Lung (tissue), 12 donors: ENCODE measurements around the gene PTPRN2. TPM values are rescaled to one million over a fixed set of nuclear protein-coding genes. Genes with fewer than 3 reads are reported as not detected.
"Not testable (repeated sequence)": the region's sequence is repeated elsewhere in the genome, so short reads cannot be mapped to it uniquely, and the experiment has no call there.

Experiments used
- ATAC-seq: fragments of 200-7000 bp; cut with Tn5 transposase; one replicate; pipeline ENCODE4 v1.9.1; 2020; ENCODE audit warnings: moderate number of reproducible peaks; ENCODE audit not compliant: insufficient read depth, low FRiP score
- DNase-seq, 3 donors: peaks; one replicate each; pipeline ENCODE4 v3.0.0-alpha.2; 2013 to 2017
- H3K27ac ChIP-seq, 2 donors: one replicate each; pipeline ENCODE4 v1.5.1; 2013; ENCODE audit warnings: mild to moderate bottlenecking in 2 of 2, moderate library complexity in 2 of 2, control low read depth in 1 of 2, inconsistent platforms in 1 of 2, low read depth in 1 of 2, low read length in 1 of 2
- H3K27me3 ChIP-seq, 3 donors: one replicate each; pipeline ENCODE4 v1.5.1; 2013; ENCODE audit warnings: low read length in 2 of 3; ENCODE audit not compliant: control insufficient read depth in 3 of 3, insufficient read depth in 3 of 3
- H3K36me3 ChIP-seq, 4 donors: one replicate each; pipeline ENCODE4 v1.5.1; 2013; ENCODE audit warnings: low read length in 4 of 4, mild to moderate bottlenecking in 1 of 4, moderate library complexity in 1 of 4; ENCODE audit not compliant: control insufficient read depth in 4 of 4, insufficient read depth in 4 of 4
- H3K4me1 ChIP-seq, 5 donors: one replicate each; pipeline ENCODE4 v1.5.1; 2013; ENCODE audit warnings: low read length in 5 of 5, mild to moderate bottlenecking in 2 of 5, moderate library complexity in 1 of 5; ENCODE audit not compliant: control insufficient read depth in 5 of 5, insufficient read depth in 5 of 5
- H3K4me3 ChIP-seq: one replicate; pipeline ENCODE4 v1.5.1; 2013; ENCODE audit warnings: mild to moderate bottlenecking, control low read depth, moderate library complexity
- H3K9ac ChIP-seq, 2 donors: one replicate each; pipeline ENCODE4 v1.5.1; 2013; ENCODE audit warnings: low read length in 2 of 2, control low read depth in 1 of 2; ENCODE audit not compliant: insufficient read depth in 1 of 2
- H3K9me3 ChIP-seq, 4 donors: one replicate each; pipeline ENCODE4 v1.5.1; 2013; ENCODE audit warnings: low read length in 3 of 4, mild to moderate bottlenecking in 1 of 4, moderate library complexity in 1 of 4; ENCODE audit not compliant: control insufficient read depth in 4 of 4, insufficient read depth in 3 of 4
- CTCF ChIP-seq: IDR thresholded peaks from 2 replicates; pipeline ENCODE4 v1.5.1; 2012; ENCODE audit warnings: mild to moderate bottlenecking; ENCODE audit errors: control extremely low read depth, extremely low read depth
- WGBS, 2 donors: extraction: QIAGEN DNeasy Blood & Tissue Kit; methylation state at CpG; one replicate each; pipeline ENCODE4 v1.1.7; 2013; 5-methylcytosine and 5-hydroxymethylcytosine counted together
- polyA plus RNA-seq, 2 donors: library from polyadenylated mRNA; stranded (reverse); fragments of 200-250 nt; gene quantifications; one replicate each; pipeline ENCODE4 v1.2.1, GENCODE V29; 2013
- total RNA-seq, 2 donors: library from RNA; depleted of rRNA in 1 of 2; stranded (reverse); fragments of >200 nt in 1 of 2; gene quantifications; one replicate each; pipeline ENCODE4 v1.2.1, GENCODE V29; 2014 to 2021
- donor health status: control.
- donor health status: control.
- donor health status: Bipolar disorder and iron deficiency.
- donor health status: healthy.
- donor health status: DM: yes; HTN: yes; CAD: no.

PTPRN2 gene
- total and polyA plus RNA-seq, 4 donors = 2.1 to 7.4 (median 4.4) TPM

DNA sequence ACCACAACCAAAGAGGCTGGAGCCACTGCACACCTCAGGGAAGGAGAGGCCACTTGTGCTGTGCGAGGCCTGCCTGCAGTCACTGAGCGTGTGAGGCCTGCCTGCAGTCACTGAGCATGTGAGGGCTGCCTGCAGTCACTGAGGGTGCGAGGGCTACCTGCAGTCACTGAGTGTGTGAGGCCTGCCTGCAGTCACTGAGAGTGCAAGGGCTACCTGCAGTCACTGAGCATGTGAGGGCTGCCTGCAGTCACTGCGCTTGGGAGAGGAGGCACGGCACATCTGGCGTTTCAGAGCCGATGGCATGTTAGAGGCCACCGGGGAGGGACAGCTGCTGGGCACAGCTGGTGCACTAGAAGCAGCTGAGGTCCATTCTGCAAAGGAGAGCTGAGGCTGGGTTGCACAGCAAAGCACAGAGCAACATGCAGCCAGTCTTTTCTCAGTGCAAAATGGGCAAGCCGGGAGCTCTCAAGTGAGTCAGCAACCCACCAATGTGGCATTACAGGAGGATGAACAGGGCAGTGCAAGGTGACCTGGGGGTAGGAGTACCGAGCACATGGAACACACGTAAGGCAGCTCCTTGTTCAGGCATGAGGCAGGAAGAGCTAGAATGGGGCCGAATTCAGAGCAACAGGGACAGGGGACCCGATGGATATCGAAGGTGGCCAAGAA lies 540.1 kb downstream of the PTPRN2 start:
- H3K9ac ChIP-seq = no peak overlapping the region
- no peaks in the 10 kb centered on the region for H3K27me3 ChIP-seq
- H3K9me3 ChIP-seq = no peaks in the 10 kb centered on the region
- no peaks in the 10 kb centered on the region for H3K36me3 ChIP-seq
- ATAC-seq (no peak), DNase-seq (no peak)
- no peak overlapping the region for H3K4me3 ChIP-seq
- peaks cover 0 to 4% (median 0%) of the 10 kb centered on the region in 5 donors for H3K4me1 ChIP-seq
- WGBS, 2 donors = 85 to 89% methylated on average over 14 of the region's 14 CpGs
- no peak for TF ChIP-seq CTCF
- H3K27ac ChIP-seq = no peak overlapping the region

DNA sequence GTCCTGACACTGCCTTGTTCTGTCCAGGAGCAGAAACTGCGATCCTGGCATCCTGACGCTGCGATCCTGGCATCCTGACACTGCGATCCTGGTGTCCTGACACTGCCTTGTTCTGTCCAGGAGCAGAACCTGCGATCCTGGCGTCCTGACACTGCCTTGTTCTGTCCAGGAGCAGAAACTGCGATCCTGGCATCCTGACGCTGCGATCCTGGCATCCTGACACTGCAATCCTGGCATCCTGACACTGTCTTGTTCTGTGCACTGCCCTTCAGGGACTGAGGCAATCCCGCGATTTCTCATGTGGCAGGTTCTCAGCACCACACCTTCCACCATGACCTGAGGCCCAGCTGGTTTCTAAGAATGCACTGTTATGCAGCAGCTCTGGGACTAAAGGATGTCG lies 541.4 kb downstream of the PTPRN2 start:
- not testable (repeated sequence) for ATAC-seq, H3K9me3 ChIP-seq, H3K27ac ChIP-seq, DNase-seq, H3K4me3 ChIP-seq, H3K36me3 ChIP-seq, H3K27me3 ChIP-seq, H3K9ac ChIP-seq, H3K4me1 ChIP-seq
- WGBS, 2 donors = 84 to 89% methylated on average over 12 of the region's 12 CpGs

GRCh38 chr7:158044482-158044823 lies 543.2 kb downstream of the PTPRN2 start:
- H3K27me3 ChIP-seq = no peaks in the 10 kb centered on the region
- no peak overlapping the region for H3K4me3 ChIP-seq
- no peak for ATAC-seq
- 66 to 69% methylated on average over 6 of the region's 6 CpGs for WGBS, 2 donors
- no peak overlapping the region for H3K27ac ChIP-seq
- no peaks in the 10 kb centered on the region for H3K36me3 ChIP-seq
- no peak for TF ChIP-seq CTCF
- peak in 1 of 3 donors; percentile 4 for DNase-seq
- peaks cover 0 to 3% (median 1%) of the 10 kb centered on the region in 4 donors for H3K9me3 ChIP-seq
- H3K9ac ChIP-seq = no peak overlapping the region
- H3K4me1 ChIP-seq = peaks cover 0 to 4% (median 0%) of the 10 kb centered on the region in 5 donors

- Histone ChIP-seq H3K36me3 (no peaks in the 10 kb centered on the region), H3K4me1 (peaks cover 0 to 4% (median 0%) of the 10 kb centered on the region in 5 donors), H3K27ac (no peak overlapping the region), H3K9me3 (peaks cover 0 to 8% (median 4%) of the 10 kb centered on the region in 4 donors), H3K4me3 (no peak overlapping the region), H3K9ac (no peak overlapping the region), H3K27me3 (no peaks in the 10 kb centered on the region)
- WGBS, 2 donors = 46 to 55% methylated on average over 17 of the region's 17 CpGs
- no peak for TF ChIP-seq CTCF
- ATAC-seq = peak; percentile 34
- peak; percentile 26 to 61 (median 26) for DNase-seq
Measured at GRCh38 chr7:158043551-158044481, 543.8 kb downstream of the PTPRN2 start.
